ENCODE results near the gene NDE1.

GRCh38 chr16:15754821-15755534 lies 104.9 kb downstream of the NDE1 start:
- no peak for TF ChIP-seq EZH2 (optimal IDR thresholded peaks at IDR 0.05; ENCODE audit: low read depth, low read length)
- no peak for TF ChIP-seq CTCF (IDR thresholded peaks at IDR 0.05; ENCODE audit: low read length)
- no peak for TF ChIP-seq EZH2phosphoT487 (IDR thresholded peaks at IDR 0.05; ENCODE audit: low read length)
